GM12865 (cell line): Measurements from ENCODE around the gene ASCL2.
"Not testable (repeated sequence)": the region's sequence is repeated elsewhere in the genome, so short reads cannot be mapped to it uniquely, and the experiment has no call there.

Experiments used
- DNase-seq: peaks from one replicate; pipeline ENCODE4 v3.0.0; 2010; ENCODE audit warnings: low read depth
- H3K4me3 ChIP-seq: 2 replicates; pipeline ENCODE4 v1.5.1; 2011; ENCODE audit warnings: mild to moderate bottlenecking, low read depth, low read length, control low read depth
- TF ChIP-seq, protein P1 (sequence below): IDR thresholded peaks from 2 replicates; pipeline ENCODE4 v1.5.1; 2011; ENCODE audit warnings: low read length, control low read depth, low read depth, inconsistent platforms; ENCODE audit not compliant: insufficient read depth; ENCODE audit errors: missing control alignments

The ASCL2 gene

GRCh38 chr11:2249189-2249916 lies 21.0 kb downstream of the ASCL2 start:
- DNase-seq: no peak
- TF ChIP-seq, protein P1, sequence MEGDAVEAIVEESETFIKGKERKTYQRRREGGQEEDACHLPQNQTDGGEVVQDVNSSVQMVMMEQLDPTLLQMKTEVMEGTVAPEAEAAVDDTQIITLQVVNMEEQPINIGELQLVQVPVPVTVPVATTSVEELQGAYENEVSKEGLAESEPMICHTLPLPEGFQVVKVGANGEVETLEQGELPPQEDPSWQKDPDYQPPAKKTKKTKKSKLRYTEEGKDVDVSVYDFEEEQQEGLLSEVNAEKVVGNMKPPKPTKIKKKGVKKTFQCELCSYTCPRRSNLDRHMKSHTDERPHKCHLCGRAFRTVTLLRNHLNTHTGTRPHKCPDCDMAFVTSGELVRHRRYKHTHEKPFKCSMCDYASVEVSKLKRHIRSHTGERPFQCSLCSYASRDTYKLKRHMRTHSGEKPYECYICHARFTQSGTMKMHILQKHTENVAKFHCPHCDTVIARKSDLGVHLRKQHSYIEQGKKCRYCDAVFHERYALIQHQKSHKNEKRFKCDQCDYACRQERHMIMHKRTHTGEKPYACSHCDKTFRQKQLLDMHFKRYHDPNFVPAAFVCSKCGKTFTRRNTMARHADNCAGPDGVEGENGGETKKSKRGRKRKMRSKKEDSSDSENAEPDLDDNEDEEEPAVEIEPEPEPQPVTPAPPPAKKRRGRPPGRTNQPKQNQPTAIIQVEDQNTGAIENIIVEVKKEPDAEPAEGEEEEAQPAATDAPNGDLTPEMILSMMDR: no peak
- no peak overlapping the region for H3K4me3 ChIP-seq

GRCh38 chr11:2248762-2249161 lies 21.6 kb downstream of the ASCL2 start:
- H3K4me3 ChIP-seq: no peak overlapping the region
- TF ChIP-seq, protein P1: no peak
- DNase-seq: no peak

DNA sequence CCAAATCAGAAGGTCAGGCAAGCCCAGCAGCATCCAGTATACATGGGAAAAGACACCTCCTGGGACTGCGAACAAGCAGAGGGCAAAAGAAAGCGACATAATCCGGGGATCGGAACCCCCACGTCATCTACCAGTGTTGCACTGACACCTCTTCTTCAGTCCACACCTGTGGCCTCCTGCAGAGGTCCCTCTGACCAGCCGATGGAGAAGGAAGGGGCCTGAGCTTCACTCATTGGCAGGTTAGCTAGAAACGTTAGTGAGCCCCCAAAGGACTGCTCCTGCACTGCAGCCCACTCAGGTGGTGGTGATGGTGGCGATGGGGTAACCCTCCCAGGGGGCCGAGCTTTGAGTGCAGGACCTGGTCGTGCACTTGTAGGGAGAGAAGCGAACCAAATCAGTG lies 22.1 kb downstream of the ASCL2 start:
- TF ChIP-seq, protein P1: no peak
- H3K4me3 ChIP-seq: no peak overlapping the region
- no peak for DNase-seq

DNA sequence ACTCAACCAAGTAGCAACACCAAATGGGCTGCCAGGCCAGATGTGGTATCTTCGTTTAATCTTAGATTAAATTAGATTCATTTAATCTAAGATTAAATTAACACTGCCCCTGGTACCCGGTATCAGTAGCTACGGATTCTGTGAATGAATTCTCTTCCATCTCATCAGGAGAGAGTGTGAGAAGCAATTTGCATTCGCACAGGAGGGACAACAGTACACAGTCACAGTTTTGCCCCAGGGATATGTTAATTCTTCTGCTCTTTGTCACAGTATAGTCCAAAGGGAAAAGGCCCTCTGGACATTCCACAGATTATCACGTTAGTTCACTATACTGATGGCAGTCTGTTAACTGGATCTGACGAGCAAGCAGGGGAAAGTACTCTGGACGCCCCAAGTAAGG lies 22.9 kb downstream of the ASCL2 start:
- no peak for DNase-seq
- TF ChIP-seq, protein P1: no peak
- H3K4me3 ChIP-seq: no peak overlapping the region

- DNase-seq: no peak
- no peak overlapping the region for H3K4me3 ChIP-seq
- TF ChIP-seq, protein P1: no peak
These were observed 29.6 kb downstream of the ASCL2 start for GRCh38 chr11:2240834-2241233.

DNA sequence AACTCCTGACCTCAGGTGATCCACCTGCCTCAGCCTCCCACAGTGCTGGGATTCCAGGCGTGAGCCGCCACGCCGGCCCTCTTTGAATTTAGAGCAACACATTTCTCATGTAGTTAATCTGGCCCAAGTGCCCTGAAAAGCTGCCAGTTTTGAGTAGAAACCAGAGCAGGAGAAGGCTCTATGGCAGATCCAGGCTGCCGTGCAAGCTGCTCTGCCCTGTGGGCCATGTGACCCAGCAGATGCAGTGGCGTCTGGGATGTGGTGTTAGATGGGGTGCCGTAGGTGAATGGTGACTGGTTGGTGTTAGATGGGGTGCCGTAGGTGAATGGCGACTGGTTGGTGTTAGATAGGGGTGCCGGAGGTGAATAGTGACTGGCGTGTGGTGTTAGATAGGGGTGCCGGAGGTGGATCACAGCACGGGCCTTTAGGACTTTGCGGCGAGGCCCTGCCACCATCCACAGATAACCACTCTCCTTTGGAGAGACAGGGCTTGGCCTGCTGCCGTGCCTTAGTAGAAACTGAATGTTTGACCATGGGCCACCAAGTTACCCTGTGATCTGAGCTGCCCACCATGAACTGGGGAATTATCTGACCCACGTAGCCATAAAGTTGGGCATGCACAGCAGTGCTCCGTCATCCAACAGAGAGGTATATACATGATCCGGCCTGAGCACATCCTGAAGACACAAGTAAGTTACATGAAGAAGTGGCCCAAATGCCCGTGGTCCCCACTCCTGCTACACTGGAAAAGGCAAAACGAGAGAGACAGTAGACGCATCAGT lies 32.7 kb downstream of the ASCL2 start:
- no peak for DNase-seq
- TF ChIP-seq, protein P1: no peak
- H3K4me3 ChIP-seq: no peak overlapping the region

DNA sequence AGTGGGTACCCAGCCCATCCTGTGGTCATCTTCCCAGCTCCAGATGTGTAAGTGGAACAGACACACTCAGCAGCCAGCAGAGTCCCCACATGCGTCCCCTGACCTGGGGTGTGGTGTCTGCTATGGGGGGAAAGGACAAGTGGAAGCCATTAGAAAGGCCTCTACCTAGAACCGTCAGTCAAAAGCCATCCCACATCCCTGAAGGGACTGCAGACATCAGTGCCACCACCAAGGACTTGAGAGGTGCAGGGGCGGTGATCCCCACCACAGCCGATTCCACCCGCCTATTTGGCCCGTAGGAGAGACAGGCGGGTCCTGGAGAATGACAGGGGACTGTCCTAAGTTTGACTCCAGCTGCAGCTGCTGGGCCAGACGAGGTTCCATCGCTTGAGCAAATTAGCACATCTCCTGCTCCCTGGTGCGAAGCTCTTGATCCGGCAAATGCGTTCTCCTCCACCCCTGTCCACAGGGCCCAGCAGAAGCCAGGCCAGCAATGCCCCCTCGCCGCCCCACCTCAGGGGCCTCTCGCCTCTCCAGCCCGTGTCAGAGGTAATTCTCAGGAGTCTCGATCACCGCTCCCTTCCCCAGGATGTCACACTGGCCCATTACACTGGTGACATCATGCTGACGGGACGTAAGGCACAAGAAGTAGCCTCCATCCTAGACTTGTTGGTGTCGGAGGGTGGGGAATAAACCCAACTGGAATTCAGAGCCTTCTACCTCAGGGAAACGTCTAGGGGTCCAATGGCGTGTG lies 33.8 kb downstream of the ASCL2 start:
- not testable (repeated sequence) for DNase-seq, H3K4me3 ChIP-seq
